OCI-M1 (cell line): ENCODE measurements around the gene TMBIM6.
"Not testable (repeated sequence)": the region's sequence is repeated elsewhere in the genome, so short reads cannot be mapped to it uniquely, and the experiment has no call there.

ENCODE experiments used
- DNase-seq: peaks from one replicate; lab custom pipeline; 2025; lab: John Stamatoyannopoulos, UW

TMBIM6 gene, protein sequence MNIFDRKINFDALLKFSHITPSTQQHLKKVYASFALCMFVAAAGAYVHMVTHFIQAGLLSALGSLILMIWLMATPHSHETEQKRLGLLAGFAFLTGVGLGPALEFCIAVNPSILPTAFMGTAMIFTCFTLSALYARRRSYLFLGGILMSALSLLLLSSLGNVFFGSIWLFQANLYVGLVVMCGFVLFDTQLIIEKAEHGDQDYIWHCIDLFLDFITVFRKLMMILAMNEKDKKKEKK

DNA sequence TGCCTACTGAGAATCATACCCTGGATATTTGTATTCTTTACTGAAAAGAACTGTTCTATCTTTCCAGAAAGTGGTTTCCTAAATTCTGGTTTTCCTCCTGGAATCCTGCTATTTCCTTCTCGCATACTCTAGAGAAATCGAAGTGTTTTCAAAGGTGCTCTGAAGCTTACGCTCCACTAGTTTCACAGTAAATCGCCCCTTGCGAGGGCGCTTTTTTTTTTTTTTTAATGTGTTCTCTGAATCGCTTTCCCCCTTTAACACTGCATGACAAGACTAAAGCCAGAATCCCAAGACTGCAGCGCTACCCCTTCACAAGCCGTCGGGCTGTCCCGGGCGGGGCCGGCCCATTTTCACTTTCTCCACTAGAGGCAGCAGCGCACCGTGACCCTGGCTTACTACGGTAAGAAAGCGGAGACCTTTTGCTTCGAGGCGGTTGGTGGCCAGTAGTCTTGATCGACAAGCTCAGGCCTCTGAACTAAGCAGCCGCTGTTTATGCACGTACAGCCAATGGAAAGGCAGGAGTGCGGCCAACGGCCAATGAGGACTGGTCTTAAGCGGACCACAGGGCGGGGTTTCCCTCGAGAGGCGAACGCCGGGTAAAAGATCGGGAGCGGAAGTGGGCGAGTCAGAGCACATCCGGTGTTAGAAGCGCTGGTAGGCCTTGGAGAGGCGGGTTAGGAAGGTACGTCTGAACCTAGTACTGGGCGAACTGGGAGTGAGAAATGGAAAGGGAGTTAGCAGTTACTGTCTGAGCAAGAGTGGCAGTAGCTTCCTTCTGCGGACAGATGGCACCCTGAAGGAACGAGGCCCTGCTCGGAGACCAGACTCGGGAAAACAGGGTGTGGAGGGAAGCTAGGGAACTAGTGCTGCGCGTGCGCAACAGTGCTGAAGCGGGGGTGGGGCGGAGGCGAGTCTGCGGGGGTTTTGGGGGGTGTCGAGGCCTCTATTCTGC lies at the start of gene TMBIM6:
Gene TMBIM6 (plus strand): TSS at position 628 of the 952 bp plus-strand sequence. CDS start 10,937 bp downstream, outside the sequence.
- peak; percentile 100 for DNase-seq

DNA sequence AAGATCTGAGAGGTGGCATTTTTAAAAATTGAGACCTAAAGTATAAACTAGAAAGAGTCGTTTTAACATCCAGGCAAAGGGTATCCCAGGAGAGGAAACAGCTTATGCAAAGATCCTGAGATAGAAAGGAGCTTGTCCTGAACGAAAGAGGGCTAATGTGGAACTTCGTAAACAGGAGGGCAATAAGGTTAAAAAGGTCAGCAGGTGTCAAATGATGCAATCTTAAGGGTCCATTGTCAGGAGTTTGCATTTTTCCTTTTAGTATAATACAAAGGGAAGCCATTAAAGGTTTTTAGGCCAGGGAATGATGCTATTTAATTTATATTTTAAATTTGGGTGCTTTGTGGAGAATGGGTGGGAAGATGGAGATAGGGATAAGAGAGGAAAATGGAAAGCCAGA lies 48.5 kb upstream of the TMBIM6 start:
- DNase-seq, result no peak

DNA sequence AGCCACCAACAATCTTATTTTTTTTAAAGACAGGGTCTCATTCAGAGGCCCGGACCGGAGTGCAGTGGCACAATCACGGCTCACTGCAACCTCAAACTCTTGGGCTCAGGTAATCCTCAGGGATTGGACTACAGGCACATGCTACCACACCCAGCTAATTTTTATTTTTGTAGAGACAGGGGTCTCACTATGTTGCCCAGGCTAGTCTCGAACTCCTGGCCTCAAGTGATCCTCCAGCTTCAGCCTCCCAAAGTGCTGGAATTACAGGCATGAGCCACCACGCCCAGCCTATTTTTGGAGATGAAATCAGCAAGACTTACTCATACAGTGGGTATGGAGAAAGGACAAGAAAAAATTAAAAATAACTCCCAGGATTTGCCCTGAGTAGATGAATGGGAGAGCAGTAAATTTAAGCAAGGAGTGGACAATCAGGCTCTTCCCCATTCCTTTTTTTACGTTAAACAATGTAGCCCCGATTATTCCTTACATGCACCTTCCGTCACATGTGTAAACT lies 47.4 kb upstream of the TMBIM6 start:
- DNase-seq, result no peak

- no peak for DNase-seq
Observed at GRCh38 chr12:49696723-49697122, 44.6 kb upstream of the TMBIM6 start.

- no peak for DNase-seq
Observed at GRCh38 chr12:49697808-49698207, 43.5 kb upstream of the TMBIM6 start.

DNA sequence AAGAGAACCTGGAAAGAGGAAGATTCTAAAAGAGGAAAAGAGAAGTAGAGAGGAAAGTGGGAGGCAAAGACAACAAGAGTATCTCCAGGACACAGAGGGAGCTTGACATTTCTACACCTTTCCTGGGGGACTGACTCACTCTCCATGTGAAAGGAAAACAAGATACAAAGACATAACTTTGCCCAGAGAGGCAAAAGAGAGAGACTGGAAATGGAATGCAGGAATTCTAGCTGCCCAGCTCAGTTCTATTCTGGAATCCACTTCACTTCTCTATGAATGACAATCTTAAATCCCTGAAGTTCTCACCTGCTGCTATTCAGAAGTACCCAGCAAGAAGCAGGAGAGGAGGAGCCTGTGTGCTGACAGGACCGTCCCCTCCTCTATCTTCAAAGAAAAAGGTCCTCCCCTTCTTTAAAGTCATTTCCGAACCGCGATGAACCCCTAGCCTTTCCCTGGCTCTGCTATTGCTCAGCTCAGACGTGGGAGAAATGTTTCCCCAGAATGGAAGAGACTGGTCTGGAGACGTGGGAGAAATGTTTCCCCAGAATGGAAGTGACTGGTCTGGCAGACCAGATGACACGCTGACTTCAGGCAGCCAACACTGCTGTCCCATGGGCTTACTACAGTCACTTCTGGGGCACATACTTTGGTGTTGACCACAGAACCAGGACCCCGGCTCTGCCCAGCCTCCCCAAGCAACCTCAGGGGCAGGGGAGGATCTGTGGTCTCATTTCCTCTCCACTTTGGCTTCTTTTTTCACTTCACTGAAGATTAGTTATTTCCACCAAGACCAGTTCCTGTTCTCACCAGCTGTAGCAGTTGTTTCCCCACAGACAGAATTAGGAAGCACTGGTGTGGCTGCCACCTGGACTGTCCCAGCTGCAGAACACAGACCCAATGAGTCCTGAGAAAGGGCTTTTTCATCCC lies 42.5 kb upstream of the TMBIM6 start:
- DNase-seq, result peak; percentile 58

- no peak for DNase-seq
Observed at GRCh38 chr12:49702009-49702408, 39.3 kb upstream of the TMBIM6 start.

- DNase-seq, result no peak
Observed at GRCh38 chr12:49702676-49703215, 38.6 kb upstream of the TMBIM6 start.

DNA sequence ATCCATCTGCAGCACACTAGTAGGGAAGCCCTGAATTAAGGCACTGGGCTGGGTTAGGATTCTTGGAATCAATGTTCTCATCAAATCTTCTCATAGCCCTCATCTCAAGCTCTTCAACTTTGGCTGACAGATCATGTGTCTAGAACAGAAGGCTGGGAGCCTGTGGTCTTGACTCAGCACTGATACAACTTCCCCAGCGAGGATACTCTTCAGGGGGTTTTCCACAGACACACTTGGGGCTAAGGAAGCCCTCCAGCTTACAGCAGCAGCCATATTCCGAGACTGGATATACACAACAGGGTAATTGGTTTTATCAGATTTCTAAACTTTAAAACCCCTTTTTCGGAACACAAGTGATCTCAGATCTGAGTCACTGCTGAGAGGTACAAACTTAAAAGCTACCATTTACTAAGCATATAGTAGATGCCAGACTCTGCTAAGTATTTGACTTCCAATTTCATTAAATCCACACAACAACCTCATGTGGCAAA lies 37.7 kb upstream of the TMBIM6 start:
- peak; percentile 58 for DNase-seq

DNA sequence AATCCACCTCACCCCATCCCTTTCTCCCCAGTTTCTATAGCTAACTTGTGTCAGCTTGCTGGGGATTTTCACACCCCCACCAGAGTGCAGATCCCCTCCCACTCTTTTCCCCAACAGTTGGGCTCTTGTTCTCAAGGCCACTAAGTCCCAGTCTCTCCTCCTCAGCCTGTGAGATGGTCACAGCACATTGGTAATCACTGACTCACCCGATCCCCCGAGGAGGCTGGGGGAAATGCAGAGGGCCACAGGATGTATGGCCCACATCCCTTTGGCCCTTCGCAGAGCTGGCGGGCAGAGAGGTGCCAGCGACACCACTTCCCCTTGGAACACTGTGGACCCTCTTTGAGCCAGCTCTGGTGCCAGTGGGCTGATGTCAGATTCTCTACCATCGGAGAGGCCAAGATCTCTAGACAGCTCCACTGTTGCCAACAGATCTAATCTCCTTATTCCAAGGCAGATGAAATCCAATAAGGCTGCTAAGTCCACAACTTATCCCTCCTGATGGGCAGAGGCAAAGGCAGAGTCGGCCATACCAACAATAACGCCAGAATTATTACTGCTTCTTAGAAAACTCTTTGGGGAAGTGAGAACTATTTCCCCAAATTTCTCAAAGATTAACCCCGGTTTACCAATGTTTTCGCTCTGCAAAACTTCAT lies 35.8 kb upstream of the TMBIM6 start:
- no peak for DNase-seq

DNA sequence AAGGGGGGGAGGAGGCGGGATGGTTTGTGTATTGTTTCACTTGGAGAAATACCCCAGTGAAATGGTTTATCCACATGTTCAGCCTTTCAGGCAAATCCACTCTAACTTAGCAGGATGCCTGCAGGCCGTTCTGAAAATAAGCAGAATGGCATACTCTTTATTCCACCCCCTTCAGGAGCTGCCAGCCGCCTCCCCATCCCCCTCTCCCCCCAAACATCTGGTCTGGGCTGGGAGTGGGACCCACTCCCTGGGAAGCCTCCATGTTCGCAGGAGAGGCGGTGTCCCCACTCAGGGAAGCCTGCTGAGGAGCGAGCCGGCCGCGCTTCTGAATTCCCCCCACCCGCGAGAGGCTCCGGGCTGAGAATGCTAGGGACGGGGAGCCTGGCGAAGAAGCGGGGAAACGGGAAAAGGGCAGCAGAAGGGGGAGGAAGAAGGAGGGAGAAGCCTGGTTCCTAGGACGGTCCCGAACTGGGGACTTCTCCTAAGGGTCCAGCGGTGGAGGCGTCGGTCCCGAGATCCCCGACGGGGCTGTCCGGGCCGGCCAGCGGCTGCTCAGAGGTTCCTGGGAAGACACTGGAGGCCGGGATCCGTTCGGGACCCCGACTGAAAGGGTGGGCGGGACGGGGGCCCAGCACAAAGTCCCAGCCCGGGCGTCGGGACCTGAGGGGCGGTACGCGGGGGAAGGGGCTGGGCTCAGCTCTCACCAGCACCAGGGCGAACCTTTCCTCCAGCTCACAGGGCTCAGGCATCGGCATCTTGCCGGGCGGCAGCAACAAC lies 34.8 kb upstream of the TMBIM6 start:
- peak; percentile 47 for DNase-seq

DNA sequence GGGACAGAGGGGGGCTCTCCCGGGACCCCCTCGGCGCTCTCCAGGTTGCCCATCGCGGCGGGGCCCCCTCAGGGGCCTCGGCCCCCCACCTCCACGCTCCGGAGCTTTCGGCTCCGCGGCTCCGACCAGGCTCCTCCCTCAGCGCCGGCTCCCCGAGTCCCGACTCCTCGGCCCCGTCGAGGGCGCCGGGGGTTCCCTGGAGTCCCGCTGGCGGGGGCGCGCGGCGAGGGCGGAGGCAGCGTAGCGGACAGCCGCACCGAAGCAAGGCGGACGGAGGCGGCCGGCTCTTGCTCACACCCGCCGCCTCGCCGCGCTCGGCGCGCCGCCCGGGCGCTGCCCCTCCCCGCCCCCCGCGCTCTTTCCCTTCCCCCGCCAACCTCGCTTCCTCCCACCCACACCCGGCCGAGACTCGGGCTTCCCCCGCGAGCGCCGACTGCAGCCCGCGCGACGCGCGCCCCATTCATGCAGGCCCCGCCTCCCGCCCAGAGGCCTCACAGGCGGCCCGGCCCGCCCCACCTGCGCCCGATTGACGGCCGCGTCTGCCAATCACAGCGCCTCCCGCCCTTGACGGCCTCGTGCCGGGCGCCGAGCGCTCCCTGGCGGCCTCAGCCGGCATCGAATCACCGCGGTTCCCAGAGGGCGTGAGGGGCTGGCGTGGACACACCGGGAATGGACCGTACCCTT lies 34.1 kb upstream of the TMBIM6 start, which contains the start of gene FMNL3:
Gene FMNL3 (minus strand): TSS at position 278 of the 684 bp plus-strand sequence. CDS start 225 bp downstream, at position 53.
- peak; percentile 97 for DNase-seq

GRCh38 chr12:49707812-49708147 lies 33.6 kb upstream of the TMBIM6 start:
- DNase-seq, result no peak

GRCh38 chr12:49708851-49709250 lies 32.5 kb upstream of the TMBIM6 start:
- DNase-seq, result no peak

- DNase-seq, result not testable (repeated sequence)
Observed at GRCh38 chr12:49713952-49714351, 27.4 kb upstream of the TMBIM6 start.

DNA sequence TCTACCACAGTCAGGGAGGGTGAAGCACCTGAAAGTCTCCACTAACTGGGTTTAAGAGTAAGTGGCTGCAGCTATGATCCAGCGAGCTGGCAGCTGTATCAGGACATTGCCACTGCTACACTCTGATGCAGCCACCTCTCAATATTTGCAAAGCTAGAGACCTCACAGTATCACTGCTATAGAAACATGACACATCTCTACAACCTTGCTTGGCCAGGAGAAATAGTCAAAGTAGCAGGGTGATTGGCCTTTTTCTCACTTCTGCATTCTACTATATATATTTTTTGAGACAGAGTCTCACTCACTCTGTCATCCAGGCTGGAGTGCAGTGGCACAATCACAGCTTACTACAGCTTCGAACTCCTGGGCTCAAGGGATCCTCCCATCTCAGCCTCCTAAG lies 24.8 kb upstream of the TMBIM6 start:
- DNase-seq, result no peak

GRCh38 chr12:49717800-49718199 lies 23.6 kb upstream of the TMBIM6 start:
- DNase-seq, result not testable (repeated sequence)

DNA sequence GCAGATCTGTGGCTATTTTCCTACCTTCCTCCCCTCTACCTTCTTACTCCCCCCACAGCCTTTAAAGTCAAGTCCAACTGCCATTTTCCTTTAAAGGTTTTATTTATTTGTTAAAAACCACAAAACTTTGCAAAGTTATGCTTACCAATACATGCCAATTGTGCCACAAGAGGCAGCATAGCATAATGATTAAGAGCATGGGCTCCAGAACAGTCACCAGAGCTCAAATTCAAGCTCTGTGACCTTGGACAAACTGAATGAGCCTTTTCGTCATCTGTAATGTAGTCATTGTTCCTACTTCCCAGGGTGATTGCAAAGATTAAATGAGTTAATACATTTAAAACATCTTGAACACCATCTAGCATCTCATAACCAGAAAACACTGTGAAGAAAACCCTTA lies 21.1 kb upstream of the TMBIM6 start:
- peak; percentile 46 for DNase-seq

DNA sequence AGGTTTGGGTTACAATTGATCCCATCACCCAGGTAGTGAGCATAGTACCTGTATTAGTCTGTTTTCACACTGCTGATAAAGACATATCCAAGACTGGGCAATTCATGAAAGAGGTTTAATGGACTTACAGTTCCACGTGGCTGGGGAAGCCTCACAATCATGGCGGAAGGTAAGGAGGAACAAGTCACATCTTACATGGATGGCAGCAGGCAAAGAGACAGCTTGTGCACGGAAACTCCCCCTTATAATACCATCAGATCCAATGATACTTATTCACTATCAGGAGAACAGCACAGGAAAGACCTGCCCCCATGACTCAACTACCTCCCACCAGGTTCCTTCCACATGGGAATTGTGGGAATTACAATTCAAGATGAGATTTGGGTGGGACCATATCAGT lies 20.0 kb upstream of the TMBIM6 start:
- not testable (repeated sequence) for DNase-seq
